Kasumi-1 (cell line): ENCODE measurements around the gene MYO5C.

Source experiments
- DNase-seq, 2 experiments: peaks; one replicate each; lab custom pipeline; 2025; lab: John Stamatoyannopoulos, UW

MYO5C gene, protein sequence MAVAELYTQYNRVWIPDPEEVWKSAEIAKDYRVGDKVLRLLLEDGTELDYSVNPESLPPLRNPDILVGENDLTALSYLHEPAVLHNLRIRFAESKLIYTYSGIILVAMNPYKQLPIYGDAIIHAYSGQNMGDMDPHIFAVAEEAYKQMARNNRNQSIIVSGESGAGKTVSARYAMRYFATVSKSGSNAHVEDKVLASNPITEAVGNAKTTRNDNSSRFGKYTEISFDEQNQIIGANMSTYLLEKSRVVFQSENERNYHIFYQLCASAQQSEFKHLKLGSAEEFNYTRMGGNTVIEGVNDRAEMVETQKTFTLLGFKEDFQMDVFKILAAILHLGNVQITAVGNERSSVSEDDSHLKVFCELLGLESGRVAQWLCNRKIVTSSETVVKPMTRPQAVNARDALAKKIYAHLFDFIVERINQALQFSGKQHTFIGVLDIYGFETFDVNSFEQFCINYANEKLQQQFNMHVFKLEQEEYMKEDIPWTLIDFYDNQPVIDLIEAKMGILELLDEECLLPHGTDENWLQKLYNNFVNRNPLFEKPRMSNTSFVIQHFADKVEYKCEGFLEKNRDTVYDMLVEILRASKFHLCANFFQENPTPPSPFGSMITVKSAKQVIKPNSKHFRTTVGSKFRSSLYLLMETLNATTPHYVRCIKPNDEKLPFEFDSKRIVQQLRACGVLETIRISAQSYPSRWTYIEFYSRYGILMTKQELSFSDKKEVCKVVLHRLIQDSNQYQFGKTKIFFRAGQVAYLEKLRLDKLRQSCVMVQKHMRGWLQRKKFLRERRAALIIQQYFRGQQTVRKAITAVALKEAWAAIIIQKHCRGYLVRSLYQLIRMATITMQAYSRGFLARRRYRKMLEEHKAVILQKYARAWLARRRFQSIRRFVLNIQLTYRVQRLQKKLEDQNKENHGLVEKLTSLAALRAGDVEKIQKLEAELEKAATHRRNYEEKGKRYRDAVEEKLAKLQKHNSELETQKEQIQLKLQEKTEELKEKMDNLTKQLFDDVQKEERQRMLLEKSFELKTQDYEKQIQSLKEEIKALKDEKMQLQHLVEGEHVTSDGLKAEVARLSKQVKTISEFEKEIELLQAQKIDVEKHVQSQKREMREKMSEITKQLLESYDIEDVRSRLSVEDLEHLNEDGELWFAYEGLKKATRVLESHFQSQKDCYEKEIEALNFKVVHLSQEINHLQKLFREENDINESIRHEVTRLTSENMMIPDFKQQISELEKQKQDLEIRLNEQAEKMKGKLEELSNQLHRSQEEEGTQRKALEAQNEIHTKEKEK (N-terminal part only)

DNA sequence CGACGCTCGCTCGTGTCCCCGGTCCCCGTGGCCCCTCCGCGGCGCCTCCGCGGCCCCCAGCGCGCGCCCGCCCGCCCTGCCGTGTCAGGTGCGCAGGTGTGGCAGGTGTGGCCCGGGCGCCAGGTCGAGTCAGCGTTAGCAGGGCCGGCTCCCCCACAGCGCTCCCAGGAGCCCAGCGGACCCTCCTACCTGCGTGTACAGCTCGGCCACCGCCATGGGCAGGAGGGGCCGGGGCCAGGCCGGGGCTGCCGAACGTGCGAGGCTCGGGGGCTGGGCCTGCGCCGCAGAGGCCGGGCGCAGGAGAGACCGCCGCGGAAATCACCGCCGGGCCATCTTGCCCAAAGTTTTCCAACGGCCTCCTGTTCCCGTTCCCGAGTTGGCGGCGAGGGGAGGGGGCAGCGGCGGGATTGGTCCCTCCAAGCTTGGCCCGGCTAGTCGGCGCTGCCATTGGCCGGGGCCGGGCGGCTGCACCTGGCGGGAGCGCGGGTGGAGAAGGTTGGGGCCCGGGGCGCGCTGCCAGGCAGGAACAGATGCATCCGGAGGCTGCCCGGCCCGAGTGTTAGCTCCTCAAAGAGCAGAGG lies at the start of gene MYO5C:
MYO5C (minus strand) TSS at position 384 of the 581 bp plus-strand sequence; CDS start at position 216, 168 bp downstream.
- DNase-seq: peak; percentile 6 to 17

DNA sequence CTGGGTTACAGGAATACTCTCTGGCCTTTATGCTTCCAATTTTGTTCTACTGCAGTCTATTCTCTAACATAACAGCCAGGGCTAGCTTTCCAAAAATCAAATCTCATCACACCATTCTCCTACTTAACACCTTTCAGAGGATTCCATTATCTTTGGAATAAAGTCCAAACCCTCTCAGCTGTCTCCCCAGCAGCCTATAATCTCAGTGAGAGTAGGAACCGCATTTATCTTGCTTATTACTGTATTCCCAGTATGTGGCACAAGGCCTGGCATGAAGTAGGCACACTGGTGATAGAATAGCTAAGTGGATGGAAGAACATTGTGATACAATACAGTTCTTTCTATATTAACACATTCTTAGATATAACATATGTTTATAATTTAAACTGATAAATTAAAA lies 49.0 kb upstream of the MYO5C start:
- DNase-seq: no peak

DNA sequence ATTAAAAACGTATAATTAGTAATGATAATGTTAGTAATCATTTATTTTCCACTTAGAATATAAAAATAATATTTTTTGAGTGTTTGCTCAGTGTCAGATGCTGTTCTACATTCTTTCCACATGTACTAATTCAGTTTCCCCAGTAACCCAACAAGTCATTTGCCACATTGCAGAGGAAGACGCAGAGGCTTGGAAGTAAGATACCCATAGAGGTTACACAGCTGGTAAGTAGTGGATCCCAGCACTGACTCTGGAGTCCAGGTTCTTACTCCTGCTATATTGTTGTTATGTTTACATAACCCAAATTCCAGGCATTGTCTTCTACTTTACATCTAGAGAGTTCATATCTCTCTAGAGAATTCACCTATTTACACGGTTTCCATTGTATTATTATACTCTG lies 48.2 kb upstream of the MYO5C start:
- DNase-seq: no peak

DNA sequence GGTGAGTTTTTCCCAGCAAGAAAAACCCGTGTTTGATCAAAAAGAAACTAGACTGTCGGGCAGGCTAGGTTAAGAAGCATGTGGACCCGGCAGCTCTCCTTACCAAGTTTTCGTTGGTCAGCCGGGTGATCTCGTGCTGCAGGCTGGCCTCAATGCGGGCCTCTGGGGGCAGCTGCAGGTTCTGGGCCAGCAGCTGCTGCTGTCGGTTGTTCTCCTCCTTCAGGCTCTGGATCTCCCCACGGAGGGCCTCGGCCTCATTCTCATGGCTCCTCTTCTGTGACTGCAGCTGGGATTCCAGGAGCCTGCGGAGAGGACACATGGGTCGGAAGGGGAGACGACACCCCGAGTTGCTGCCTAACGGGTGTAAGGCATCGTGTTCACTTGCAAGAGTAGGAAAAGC lies 44.5 kb upstream of the MYO5C start:
- no peak for DNase-seq

DNA sequence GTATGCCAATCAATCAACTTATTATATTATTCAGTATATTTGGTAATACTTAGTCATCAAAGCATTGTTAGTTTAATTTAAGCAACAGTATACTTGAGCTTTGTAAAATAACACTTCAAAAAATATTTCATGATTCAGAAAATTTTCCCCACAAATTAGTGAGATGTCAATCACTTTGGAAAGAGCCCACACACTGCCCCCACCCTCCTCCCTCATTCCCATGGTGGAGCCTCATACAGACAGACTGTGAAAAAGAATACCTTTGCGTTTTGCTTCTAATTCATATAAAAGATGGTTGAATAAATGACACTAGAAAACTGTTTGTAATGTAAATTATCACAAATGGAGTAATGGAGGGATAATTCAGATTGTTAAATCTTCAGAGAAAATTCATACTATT lies 43.3 kb upstream of the MYO5C start:
- no peak for DNase-seq

DNA sequence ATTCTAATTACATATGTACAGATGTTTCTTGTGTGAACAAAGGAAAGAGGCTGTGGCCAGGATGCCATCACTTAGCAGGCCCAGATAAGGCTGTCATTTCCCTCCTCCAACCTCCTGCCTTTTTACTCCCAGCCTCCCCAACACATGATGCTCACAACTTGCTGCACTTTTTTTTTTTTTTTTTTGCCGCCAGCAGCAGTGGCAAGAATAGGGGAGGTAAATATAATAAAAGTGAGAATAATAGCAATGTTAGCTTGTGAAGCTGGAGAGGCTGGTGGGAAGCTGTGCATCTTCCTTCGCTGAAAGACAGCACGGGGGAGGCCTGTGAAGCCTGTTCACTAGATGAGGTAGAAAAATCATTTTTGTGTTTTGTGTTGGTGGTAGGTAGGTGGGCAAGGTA lies 42.5 kb upstream of the MYO5C start:
- no peak for DNase-seq

DNA sequence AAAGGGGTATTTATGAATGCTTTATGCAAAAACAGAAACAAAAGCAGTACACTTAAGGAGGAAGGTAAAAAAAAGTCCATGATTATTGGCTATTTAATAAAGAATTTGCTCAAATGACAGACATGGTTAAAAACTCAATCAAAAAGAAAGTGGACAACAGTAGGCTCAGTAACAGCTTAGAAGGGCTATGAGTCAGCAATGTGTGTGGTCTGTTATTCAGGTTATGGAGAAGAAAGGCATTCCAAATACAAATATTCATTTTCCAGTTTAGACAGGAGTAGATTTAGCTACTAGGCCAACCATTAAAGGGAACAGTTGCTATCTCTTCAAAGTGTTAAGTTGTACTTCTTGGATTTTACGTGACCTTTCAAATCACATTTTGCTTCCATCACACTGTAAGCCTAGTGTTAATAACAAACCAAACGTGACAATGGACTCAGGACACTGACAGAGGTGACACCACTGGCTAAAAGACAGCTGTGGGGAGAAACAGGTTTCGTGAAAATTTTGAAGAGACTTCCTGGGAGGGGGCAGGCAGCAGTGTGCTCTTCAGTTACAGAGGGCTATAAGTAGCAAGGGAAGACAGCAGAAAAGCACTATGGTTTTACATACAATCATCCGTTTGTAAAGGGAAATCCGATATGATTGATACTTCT lies 41.7 kb upstream of the MYO5C start:
- DNase-seq: no peak

DNA sequence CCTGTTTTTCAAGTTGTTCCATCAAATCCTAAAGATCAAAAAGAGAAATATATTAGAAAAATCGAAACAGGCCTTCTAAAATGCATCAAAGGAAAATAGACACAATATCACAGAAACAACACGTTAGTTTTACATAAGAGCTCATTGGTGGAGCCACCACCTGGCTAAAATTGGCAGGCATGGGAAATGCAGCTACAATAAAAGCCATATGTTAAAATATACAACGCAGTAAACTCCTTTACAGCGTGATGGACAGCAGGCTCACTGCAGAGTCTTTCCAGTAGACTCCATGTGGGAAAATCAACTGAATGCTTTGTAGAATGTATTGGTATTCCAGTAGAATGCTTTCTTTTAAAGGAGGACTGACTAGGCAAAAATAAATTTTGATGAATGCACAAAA lies 40.9 kb upstream of the MYO5C start:
- DNase-seq: no peak

DNA sequence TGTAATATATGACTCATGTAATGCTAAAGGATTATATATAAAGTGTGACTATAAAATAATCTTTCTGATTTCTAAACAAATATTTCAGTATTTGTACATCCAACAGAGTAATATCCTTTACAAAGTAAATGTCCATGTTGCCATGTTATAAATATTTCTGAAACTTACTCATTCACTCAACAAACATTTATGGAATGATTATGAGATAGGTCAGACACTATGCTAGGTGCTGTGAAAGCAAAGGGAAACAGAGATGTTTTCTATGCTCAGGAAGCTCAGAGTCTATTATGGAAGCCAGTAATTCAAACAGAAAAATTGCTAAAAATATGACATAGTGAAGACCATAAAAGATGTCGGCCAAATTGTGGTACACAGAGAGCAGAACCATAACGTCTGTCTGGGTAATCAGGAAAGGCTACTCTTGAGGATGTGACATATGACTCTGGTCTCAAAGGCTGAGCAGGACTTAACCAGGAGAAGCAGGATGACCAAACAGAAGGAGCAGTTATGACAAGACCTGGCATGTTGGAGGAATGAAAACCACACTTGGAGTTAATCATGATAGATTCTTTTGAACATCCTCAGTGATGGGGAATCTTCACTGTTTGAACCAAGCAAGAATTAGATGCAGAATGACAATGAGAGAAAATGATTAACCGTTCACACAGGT lies 39.0 kb upstream of the MYO5C start:
- DNase-seq: no peak

DNA sequence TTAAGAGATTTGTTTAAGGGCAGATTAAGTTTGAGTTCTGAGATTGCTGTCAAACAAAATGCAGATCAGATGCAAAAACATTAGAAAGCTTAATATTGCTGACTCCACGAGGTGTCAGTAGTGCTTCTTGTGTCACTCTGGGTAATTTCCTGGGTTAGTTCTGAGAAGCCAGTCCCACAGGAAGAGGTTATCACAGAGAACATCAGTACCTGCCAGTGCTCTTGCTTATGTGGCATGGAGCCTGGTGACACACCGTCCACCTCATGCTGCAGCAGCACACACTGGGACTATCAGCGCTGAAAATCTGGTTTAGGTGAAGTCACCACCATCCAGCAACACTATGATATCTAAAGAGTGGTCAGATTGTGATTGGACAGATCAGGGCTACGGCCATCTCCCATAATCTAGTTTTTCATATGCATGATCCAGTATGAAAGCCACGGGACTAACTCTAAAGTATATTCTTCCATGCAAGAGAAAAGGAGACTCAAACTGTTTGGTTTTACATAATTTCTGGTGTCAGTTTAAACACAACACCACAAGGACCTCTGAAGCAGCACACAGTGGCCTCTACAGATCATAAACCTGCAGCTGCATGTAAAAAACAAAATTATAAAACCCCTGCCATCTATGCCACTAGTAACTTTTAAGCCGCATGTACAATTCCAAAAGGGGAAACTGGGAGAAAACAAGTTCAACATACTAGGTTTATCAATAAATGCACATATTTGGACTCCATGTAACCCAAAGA lies 36.1 kb upstream of the MYO5C start:
- peak; percentile 58 for DNase-seq

DNA sequence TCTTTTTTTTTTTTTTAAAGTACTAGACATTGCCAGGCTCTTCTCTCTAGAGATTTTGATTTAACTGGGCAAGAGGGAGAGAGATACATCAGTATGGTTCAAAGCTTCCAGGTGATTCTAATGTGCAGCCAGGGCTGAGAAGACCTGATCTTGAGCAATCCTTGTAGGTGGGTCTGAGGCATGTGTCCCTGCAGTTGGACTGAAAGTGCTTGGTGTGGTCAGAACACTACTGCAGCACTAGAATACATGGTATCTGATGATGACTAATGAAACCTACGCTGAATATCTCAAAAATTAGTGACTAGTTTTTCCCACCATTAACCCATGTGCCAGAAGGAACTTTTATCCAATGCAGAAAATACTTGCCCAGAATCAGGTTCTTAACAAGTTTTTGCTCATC lies 34.4 kb upstream of the MYO5C start:
- no peak for DNase-seq

DNA sequence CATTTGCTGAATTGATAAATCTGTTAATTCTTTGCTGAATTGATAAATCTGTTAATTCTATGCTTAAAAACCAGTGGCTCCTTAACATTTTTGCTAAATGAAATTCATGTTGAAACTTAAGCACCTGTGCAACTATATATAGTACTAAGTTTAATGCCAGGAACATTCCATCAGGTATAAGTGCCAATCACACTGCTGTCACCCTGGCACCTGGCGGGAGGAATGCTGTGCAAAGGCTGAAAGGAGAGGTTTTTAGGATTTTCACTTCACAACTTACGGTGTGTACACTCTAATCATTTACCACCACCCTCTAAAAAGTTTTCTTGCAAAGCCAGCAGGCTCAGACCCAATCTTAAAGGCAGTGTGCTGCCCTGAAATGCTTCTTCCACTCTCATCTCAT lies 33.5 kb upstream of the MYO5C start:
- DNase-seq: no peak

DNA sequence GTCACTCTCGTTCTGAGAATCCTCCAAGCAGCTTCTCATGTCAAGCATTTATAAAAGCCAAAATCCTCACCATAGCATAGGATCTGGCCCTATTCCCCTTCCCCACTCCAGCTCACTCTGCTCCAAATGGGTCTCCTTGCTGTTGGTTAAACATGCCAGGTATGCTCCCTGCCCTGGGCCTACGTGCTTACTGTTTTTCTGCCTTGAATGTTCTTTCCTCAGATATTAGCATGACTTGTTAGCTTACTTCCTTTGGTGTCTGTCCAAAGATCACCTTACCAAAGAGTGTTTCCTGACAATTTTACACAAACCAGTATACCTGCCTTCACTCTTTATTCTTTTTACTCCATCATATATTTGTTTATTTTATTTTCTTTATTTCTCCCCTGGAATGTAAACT lies 33.1 kb upstream of the MYO5C start:
- no peak for DNase-seq

DNA sequence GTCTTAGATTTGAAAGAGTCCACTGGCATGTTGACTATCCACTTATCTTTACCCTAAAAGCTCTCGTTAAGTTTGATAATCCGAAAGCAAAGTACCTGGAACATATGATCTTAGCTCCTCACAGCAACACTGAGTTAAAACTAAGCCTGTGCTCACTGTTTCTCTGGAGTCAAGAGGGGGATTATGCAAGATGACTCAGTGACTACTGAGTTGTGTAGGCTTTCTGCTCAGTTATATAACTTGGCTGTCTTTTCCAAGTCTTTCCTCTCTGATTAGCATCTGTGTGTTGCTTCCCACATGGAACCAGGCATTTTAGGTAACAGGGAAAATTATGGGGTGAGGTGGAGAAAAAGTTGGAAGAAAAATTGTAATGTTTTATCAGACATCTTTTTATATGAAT lies 31.2 kb upstream of the MYO5C start:
- no peak for DNase-seq

DNA sequence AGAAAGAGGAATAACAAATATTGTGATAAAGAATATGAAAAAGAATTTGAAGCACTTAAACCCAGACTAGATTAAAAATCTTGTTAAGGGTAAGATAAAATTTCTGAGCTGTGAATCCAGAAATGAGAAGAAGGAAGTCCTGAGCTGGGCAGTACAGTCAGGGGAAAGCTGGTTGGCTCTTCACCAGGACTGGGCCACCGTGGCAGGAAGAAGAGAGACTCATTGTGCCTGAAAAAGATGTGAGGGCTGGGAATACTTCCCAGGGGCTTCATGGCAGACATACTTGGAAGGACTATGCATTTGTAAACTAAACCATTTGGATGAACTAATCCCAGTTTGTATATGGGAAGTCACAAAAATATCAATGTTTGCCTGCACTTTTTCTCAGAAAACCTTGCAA lies 28.5 kb upstream of the MYO5C start:
- no peak for DNase-seq

DNA sequence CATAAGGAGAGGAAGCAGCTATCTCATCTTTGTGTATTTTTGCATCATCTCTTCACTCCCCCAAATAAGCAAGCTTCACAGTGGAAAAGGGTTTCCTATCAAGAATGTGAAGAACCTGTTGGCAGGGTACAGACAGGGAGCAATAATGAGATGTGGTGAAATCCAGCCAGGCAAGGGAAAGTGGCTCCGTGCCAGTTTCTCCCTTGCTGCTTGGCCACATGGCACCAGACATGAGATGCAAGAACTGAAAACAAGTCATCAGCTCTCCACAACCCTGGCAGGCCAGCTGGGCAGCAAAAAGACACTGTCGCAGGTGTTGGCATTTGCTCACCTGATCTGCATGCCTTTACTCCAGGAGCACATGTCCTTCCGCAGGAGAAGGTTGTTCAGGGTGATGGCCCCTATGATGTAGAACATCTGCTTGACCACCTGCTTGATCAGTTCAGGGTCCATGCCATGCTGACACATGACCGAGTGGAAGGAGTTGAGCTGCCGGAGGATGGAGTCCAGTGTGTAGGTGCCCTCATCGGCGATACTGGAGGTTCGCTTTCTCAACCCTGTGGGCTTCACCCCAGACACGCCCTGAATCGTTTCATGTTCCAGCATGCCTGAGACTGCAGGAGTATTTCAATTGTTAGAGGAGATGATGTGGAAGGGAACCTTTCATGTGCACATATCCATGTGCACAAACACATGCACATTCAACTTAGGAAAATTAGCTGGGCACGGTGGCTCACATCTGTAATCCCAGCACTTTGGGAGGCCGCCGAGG lies 23.3 kb upstream of the MYO5C start:
- no peak for DNase-seq

DNA sequence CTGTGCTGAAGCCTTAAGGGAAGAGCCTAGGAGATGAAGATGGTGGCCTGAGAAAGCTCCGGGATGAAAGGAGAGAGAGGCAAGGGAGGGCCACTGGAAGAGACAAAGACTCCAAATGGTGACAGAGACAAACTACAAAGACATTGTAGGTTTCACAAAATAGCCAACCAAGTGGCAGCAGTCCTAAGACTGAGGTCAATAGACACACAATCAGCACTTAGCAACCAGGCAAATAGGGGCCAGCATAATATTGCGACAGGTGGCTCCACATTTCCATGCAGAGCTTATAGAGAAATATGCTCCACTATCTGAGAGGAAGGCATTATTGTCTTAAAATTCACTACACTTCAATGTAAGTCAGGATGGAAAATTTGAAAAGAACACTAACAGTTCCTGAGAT lies 22.1 kb upstream of the MYO5C start:
- DNase-seq: no peak

DNA sequence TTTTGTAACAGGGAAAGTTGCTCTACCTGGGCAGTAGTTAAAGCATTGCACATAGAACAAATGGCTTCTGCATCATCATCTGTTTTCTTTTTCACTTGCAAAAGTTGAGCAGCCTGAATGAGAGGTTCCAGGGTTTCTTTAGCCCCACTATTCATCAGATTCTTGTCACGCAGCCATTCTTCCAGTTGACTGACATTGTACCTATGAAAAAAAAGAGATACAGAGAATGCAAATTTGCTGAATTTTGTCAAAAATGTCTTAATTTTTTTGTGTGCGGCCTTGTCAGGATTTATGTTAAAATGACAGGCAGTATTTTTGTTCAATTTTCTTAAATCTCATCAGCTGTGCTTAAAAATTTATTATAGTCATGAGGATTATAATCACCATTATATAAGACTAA lies 21.4 kb upstream of the MYO5C start:
- no peak for DNase-seq

DNA sequence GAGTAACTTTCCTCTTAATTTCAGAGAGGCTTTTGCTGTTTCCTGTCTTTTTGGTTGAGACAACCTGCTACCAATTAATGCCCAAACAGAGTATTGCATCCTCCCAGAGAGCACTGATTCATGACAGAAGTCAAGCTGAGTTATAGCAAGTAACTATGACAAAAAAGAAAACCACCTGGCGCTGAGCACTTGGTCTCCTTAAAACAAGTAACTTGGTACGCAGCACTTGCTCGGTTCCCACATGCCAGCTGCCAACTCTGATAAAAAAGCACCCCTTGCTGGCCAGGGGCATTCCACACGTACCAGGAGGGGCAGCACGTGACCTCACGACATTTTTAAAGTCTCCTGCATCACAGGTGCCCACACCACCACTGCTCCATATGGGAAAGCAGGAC lies 13.5 kb upstream of the MYO5C start:
- DNase-seq: no peak
